Lower leg skin (tissue), 3 donors: ENCODE results near the gene CEP128.

Experiments used
- CTCF ChIP-seq, 3 donors: fragments of 450-650 bp; IDR thresholded peaks; one replicate each; pipeline ENCODE4 v1.5.1; 2016; ENCODE audit warnings: antibody characterized with exemption in 3 of 3, mild to moderate bottlenecking in 3 of 3, moderate library complexity in 2 of 3
- POLR2A ChIP-seq, 2 donors: fragments of 450-650 bp; IDR thresholded peaks; one replicate each; pipeline ENCODE4 v1.6.1; 2016 to 2017; ENCODE audit warnings: antibody characterized with exemption in 2 of 2, mild to moderate bottlenecking in 1 of 2, moderate library complexity in 1 of 2

GRCh38 chr14:80973931-80974641, 32.5 kb upstream of the CEP128 start:
- TF ChIP-seq CTCF (IDR thresholded peaks at IDR 0.05) = no peak
- no peak for TF ChIP-seq POLR2A (IDR thresholded peaks at IDR 0.05)
